AG04449 (cell line): ENCODE measurements around the gene CACNA1E.

Source experiments
- CTCF ChIA-PET: fragments of 350-600 bp; formaldehyde crosslinking; extraction: SDS; loops from one replicate; lab custom pipeline; 2021; ENCODE audit warnings: antibody characterized with exemption; lab: Yijun Ruan, JAX
- POLR2A ChIA-PET: fragments of 400-600, 350-600 bp; formaldehyde crosslinking; extraction: SDS; loops from one replicate; lab custom pipeline; 2020; ENCODE audit warnings: antibody characterized with exemption, inconsistent platforms; lab: Yijun Ruan, JAX
- DNase-seq: peaks from one replicate; pipeline ENCODE4 v3.0.0-alpha.2; 2010; ENCODE audit warnings: low read depth, low spot score
- H3K4me3 ChIP-seq: 2 replicates; pipeline ENCODE4 v1.5.1; 2011; ENCODE audit warnings: low read depth, mild to moderate bottlenecking, control low read depth, low read length
- CTCF ChIP-seq: IDR thresholded peaks from one replicate; pipeline ENCODE4 v1.5.1; 2011; ENCODE audit warnings: mild to moderate bottlenecking, moderate library complexity, low read length, control low read depth, inconsistent platforms; ENCODE audit not compliant: insufficient read depth; ENCODE audit errors: missing control alignments

The CACNA1E gene

GRCh38 chr1:181620183-181620582 lies 136.9 kb downstream of the CACNA1E start:
- ChIA-PET CTCF (no interaction called here), POLR2A (no interaction called here)
- no peak for DNase-seq
- TF ChIP-seq CTCF: no peak
- no peak overlapping the region for H3K4me3 ChIP-seq

- POLR2A ChIA-PET: no interaction called here
- no peak for DNase-seq
- no peak overlapping the region for H3K4me3 ChIP-seq
- no peak for TF ChIP-seq CTCF
- CTCF ChIA-PET: no interaction called here
These were observed 140.5 kb downstream of the CACNA1E start for GRCh38 chr1:181623850-181624249.

GRCh38 chr1:181626279-181626938 lies 143.1 kb downstream of the CACNA1E start:
- ChIA-PET CTCF (no interaction called here), POLR2A (no interaction called here)
- TF ChIP-seq CTCF: no peak
- no peak overlapping the region for H3K4me3 ChIP-seq
- DNase-seq: no peak

GRCh38 chr1:181630398-181630797 lies 147.1 kb downstream of the CACNA1E start:
- no peak for TF ChIP-seq CTCF
- H3K4me3 ChIP-seq: no peak overlapping the region
- ChIA-PET POLR2A (no interaction called here), CTCF (no interaction called here)
- DNase-seq: no peak

- ChIA-PET CTCF (no interaction called here), POLR2A (no interaction called here)
- H3K4me3 ChIP-seq: no peak overlapping the region
- TF ChIP-seq CTCF: no peak
- DNase-seq: no peak
These were observed 147.5 kb downstream of the CACNA1E start for GRCh38 chr1:181630838-181631237.

GRCh38 chr1:181632492-181632891 lies 149.2 kb downstream of the CACNA1E start:
- no peak overlapping the region for H3K4me3 ChIP-seq
- ChIA-PET CTCF (no interaction called here), POLR2A (no interaction called here)
- no peak for DNase-seq
- no peak for TF ChIP-seq CTCF
